Activated CD8-positive, alpha-beta memory T cell treated with anti-CD3 and anti-CD28 coated beads for 24 hours (primary cell): Measurements from ENCODE around the gene ATP6V0C.
A peak's percentile ranks its signal among the peaks of the same experiment; 100 is the strongest.

Experiments
- DNase-seq: peaks from one replicate; pipeline ENCODE4 v3.0.0-alpha.2; 2020

ATP6V0C gene

DNA sequence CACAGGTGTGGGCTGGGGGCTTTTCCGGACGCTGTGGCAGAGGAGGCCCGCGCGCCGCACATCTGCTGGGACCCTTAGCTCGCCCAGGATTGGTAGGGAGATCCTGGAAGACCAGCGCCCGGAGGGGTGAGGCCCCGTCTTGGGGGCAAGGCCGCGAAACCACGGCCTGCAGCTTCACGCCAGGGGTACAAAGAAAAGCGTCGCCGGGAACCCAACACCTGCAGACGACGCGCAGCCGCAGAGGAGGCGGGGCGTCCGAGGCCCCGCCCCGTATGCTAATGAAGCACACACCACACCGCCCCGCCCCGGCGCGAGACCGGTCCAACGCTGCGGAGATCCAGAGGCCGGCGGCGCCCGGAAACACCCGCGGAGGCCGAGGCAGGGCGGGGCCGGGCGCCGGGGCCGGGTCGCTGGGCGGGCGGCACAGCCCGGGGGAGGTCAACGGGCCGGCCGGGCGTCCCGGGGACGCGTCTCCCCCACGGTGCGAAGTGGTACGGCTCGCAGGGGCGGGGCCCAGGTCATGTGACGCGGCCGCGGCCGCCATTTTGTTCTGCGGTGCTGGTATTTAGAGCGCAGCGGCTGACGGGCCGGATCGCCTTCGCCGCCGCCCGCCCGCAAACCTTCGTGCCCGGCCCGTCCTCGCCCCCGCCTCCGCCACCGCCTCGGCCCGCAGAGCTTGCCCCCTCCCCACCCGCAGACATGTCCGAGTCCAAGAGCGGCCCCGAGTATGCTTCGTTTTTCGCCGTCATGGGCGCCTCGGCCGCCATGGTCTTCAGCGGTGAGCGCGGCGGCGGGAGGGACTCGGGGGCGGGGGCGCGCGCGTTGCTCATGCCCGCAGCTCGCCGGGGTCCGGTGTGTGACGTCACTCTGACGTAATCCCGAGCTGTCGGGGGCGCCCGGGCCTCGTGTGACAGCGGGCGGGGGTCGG, at the start of gene ATP6V0C:
Gene ATP6V0C, plus strand, starts transcription at position 548 of the 928 bp plus-strand sequence. Its CDS starts 152 bp downstream, at position 700.
- DNase-seq: peak; percentile 96

DNA sequence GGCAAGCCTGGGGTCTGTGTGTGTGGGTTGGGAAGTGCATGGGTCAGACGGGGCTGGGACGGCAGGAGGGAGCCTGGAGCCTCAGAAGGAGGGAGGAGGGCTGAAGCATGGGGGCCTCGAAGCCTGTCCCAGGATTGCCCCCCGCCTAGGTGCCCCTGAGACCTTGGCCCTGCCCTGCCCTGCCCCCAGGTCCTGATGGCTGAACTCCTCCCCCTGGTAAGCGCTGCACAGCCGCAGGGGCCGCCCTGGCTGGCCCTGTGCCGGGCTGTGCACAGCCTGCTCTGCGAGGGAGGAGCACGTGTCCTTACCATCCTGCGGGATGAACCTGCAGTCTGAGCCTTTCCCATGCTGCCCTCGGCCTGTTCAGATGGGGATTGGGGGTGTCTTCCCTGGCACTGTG, 49.4 kb upstream of the ATP6V0C start:
- no peak for DNase-seq

DNA sequence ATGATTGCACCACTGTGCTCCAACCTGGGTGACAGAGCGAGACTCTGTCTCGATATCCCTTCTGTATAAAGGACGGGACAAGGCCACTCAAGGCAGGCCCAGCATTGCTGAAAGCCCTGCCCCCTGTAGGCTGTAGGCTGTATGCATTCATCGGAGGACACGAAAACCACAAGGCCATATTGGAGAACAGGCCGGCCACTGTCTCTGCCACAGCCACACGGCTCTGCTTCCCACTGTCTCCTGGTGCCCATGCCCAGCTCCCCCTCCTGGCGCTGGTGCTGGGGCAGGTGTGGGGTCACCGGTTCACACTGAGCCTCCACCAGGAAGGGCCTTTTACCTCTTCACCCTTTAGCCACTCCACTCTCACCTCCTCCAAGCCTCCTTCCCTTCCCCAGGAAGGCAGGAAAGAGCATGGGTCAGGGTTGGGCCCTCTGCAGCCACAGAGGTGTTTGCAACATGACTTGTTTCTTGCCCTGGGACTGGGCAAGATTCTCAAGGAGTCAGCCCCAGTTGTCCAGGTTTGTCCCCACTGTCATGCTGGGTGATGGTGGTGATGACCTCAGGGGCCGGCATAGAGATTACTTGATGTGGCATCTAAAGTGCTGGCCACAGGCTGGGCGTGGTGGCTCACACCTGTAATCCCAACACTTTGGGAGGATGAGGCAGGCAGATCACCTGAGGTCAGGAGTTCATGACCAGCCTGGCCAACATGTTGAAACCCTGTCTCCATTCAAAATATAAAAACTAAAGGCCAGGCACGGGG, 47.9 kb upstream of the ATP6V0C start:
- no peak for DNase-seq

DNA sequence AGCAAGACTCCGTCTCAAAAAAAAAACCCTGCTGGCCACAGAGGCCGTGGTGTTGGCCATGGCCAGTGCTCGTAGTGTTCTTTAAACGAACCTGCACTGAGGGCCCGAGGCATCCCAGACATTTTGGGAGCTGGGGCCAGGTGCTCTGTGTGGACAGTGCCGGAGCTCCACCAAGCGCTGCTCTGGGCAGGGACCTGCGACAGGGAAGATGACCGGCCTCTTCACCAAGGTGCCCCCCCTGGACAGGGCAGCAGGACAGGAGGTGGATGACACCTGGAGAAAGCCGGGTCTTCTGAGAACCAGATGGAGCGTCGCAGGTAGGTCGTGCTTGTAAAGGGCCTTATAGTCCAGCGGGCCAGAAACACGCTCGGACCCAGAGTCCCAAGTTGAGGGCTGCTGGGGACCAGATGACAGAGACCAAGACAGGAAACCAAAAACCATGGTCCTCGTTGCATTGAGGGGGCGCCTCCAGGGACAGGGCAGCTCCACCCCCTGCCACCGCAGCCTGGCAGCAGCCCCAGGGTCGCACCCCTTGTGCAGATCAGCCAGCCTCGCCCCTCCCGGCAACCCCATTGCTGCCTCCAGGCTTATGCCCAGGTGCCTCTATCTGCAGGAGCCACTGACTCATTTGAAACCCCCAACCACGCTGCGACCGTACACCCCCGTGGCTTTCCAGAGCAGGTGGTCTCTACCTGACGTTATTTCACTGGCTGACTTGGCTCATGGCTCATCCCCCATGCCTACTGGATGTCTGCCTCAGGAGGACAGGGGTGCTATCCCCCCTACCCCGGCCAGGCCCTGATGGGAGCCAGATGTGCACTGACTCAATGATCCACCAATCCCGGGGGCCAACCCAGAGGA, 46.9 kb upstream of the ATP6V0C start:
- DNase-seq: no peak

DNA sequence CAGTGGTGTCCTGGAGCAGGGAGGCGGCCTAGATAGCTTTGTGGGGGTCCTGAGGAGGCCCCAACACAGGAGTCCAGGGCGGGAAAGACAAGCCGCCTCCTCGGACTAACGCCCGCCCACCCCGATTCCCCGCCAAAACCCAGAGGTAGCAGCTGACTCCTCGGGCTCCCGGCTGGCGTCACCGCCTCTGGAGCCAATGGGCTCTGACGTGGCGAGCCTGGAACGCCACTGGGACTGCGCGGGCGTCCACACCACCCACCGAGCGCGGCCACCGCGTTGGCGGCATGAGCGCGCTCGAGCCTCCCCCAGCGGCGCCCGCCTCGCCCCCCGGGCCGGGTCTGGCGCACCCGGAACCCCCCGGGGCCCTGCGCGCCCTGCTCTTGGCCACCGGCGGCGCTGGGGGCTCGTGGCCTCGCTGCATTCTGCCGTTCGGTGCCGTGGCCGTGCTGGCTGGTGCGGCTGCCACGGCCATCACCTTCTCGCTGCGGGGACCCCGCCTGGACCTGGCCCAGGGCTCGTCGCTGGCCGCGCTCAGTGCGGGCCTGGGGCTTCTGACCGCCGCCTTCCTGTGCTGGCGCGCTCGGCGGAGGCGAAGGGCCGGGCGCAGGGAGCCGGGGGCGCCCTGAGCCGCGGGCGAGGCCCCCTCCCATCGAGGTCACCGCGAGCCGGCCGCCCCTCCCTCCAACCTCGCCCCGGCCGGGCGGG, 46.1 kb upstream of the ATP6V0C start:
- no peak for DNase-seq

DNA sequence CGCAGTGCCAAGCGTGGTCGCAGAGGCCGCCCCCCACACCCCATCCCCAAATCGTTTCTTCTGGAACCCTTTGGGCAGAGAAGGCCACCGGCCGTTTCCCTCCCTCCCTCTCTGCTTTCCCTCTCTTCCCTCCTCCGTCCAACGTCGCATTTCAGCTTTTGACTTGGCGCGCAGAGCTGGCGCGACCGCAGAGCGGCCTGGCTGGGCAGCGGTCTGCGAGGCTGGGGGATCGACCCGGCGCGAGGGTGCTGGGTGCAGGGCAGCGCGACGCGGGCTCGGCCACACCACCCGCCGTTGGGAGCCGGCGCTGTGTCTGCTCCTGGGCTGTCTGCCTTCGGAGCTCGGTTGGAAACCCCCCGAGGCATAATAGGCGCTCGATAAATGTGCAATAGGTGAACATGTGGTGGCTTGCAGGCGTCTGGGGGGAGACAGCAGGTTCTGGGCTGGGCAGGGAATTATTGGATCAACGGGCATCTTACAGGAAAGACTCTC, 45.5 kb upstream of the ATP6V0C start:
- DNase-seq: no peak

DNA sequence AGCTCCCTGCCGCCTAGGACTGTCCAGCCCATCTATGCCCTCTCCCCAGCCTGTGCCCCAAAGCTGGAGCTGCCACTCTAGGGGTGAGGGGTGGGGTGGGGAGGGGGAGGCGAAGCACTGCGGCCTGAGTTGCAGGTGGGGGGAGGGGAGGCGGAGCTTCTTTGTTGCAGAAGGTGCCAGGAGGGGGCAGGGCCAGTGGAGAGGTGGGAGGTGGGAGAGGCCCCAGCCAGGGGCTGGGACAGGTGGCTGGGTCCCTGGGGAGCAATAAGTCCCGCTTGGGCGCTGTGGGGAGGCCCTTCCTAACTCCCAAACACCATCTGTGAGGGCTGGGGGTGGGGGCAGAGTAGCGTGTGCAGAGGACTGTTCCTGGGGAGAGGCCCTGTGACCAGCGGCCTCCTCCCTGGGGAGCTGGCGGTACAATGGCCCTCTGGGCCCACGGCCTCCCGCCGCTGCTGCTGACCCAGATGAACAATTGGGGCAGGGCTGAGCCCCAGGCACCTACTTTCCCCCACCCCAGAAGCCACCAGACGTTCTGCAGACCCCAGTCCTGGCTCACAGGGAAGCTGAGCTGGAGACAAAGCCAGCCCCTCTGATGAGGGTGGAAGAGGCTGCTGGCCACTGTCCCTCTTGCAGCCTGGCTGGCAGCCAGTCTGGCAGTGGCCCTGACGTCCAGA, 44.9 kb upstream of the ATP6V0C start:
- DNase-seq: no peak

DNA sequence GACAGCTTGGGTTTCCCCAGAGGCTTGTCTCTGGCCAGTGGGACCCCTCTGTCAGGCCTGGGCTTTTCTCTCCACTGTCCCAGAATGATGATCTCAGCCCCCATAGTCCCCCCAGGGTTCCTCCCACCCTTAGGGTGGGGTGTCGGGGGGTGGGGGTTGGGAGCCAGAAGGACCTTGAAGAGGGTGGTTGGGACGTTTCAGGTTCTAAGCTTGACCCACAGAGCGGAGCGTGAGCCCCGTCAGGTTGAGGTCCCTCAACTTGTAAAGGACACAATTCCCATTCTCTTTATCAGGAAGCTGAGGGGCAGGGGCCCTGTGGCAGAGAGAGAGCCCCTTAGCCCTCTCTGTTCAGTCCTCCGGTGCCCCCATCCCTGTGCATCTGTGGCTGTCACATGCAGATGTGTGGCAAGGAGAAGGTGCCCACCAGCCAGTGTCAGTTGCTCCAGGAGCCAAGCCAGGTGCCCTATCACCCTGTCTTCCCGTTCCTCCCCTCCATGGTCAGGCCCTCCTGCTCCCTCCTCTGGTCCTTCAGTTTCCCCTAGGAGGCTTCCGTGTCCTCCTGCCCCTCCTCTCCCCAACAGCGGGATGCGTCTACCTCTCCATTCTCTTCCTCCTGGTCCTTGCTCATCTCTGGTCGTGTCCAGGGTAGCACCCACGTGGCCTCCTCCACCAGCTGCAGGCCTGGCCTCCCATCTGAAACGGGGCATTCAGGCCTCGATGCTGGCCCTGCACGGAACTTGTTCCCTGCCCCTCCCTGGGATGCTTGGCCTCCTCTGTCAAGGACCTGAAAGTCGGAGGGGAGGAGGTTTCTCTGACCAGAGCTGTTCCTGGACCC, 44.1 kb upstream of the ATP6V0C start:
- no peak for DNase-seq

DNA sequence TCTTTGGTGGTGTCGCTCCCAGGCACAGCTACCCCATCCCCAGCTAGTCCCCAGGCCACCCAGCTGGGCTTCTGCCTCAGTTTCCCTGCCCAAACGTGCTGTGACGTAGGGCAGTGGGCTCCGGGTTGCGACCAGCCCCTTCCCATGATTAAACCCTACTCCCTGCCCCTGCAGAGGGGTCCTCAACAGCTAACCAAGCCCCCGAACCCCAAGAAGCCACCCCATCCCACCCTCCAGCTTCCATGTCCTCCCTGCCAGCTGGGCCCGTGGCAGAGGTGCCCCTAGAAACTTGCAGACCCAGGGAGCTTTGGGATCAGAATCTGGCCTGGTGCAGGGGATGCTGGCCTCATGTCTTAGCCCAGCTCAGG, 43.5 kb upstream of the ATP6V0C start:
- no peak for DNase-seq

DNA sequence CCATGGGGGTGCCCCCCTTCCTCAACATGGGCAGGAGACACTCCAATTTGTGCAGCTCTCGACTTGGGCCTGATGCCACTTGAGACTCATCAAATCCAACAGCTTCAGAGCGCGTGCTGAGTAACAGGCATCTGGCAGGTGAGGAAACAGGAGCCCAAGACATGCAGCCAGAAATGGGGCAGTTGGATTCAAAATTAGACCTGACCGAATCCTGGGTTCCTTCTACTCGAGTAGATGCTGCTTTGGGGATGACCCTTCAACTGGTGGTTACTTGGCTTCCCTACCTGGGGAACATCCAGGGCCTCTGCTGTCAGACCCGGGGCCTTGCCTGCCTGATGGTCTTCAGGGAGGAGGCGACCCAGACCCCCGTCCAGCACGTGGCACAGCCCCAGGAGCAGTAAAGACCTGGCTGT, 43.1 kb upstream of the ATP6V0C start:
- DNase-seq: no peak

DNA sequence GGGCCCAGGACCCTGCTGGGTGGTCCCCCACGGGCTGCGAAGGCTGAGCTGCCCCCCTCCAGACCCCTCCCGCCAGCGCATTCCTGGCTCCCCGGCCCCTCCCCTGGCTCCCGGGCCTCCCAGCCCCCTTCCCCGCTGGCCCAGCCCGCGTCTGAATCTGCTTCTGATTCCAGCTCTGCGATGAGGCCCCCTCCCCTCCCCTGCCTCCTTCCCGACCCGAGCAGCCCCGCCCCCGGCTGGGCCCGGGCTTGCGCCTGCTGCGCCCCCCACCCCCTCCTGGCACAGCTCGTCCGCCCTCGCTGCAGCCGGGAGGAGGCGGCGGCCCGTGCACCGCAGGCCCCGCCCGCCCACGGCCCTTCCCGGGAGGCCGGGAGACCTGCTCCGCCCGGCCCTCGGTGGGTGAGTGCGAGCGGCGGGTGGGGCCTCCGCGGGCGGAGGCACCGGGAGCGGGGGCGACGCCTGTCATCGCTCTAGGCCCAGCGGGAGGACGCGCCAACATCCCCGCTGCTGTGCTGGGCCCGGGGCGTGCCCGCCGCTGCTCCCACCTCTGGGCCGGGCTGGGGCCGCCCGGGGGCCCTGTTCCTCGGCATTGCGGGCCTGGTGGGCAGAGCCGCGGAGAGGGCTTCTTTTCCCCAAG, 42.6 kb upstream of the ATP6V0C start, which contains the start of gene NTN3:
Gene NTN3, plus strand, starts transcription at position 282 of the 637 bp plus-strand sequence. CDS start 405 bp downstream, outside the sequence.
- no peak for DNase-seq

DNA sequence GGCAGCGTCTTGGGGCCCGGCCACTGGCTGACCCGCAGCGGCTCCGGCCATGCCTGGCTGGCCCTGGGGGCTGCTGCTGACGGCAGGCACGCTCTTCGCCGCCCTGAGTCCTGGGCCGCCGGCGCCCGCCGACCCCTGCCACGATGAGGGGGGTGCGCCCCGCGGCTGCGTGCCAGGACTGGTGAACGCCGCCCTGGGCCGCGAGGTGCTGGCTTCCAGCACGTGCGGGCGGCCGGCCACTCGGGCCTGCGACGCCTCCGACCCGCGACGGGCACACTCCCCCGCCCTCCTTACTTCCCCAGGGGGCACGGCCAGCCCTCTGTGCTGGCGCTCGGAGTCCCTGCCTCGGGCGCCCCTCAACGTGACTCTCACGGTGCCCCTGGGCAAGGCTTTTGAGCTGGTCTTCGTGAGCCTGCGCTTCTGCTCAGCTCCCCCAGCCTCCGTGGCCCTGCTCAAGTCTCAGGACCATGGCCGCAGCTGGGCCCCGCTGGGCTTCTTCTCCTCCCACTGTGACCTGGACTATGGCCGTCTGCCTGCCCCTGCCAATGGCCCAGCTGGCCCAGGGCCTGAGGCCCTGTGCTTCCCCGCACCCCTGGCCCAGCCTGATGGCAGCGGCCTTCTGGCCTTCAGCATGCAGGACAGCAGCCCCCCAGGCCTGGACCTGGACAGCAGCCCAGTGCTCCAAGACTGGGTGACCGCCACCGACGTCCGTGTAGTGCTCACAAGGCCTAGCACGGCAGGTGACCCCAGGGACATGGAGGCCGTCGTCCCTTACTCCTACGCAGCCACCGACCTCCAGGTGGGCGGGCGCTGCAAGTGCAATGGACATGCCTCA, 41.9 kb upstream of the ATP6V0C start:
- no peak for DNase-seq

DNA sequence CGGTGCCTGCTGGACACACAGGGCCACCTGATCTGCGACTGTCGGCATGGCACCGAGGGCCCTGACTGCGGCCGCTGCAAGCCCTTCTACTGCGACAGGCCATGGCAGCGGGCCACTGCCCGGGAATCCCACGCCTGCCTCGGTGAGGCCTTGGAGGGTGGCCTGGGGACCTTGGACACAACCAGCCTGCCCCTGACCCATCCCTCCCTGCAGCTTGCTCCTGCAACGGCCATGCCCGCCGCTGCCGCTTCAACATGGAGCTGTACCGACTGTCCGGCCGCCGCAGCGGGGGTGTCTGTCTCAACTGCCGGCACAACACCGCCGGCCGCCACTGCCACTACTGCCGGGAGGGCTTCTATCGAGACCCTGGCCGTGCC, 41.3 kb upstream of the ATP6V0C start:
- DNase-seq: no peak

DNA sequence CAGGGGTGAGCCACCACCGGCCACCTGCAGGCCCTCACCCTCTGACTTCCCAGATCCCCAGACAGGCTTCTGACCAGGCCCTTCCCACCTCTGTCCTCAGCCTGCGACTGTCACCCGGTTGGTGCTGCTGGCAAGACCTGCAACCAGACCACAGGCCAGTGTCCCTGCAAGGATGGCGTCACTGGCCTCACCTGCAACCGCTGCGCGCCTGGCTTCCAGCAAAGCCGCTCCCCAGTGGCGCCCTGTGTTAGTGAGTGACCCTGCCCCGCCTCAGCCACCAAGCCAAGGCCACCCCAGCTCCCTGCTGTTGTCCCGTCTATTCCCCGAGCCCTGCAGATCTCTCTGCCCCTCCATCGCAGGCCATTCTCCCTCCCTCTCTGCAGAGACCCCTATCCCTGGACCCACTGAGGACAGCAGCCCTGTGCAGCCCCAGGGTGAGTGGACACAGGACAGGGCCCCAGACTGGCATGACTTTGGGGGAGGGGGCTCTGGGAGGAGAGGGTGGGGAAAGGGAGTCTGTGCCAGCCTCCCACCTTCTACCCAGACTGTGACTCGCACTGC, 40.8 kb upstream of the ATP6V0C start:
- no peak for DNase-seq

DNA sequence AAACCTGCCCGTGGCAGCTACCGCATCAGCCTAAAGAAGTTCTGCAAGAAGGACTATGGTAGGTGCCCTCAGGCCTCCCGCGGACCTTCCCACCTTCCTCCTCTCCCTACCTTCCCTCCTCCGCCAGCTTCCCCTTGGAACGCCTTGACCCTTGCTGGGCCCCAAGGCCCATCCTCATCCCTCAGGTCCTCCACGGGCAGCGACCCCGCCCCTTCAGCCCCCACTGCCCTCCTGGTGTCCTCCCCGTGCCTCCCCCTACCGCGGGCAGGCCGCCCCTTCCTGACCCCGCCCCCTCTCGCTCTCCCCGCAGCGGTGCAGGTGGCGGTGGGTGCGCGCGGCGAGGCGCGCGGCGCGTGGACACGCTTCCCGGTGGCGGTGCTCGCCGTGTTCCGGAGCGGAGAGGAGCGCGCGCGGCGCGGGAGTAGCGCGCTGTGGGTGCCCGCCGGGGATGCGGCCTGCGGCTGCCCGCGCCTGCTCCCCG, 40.3 kb upstream of the ATP6V0C start:
- DNase-seq: peak; percentile 73

DNA sequence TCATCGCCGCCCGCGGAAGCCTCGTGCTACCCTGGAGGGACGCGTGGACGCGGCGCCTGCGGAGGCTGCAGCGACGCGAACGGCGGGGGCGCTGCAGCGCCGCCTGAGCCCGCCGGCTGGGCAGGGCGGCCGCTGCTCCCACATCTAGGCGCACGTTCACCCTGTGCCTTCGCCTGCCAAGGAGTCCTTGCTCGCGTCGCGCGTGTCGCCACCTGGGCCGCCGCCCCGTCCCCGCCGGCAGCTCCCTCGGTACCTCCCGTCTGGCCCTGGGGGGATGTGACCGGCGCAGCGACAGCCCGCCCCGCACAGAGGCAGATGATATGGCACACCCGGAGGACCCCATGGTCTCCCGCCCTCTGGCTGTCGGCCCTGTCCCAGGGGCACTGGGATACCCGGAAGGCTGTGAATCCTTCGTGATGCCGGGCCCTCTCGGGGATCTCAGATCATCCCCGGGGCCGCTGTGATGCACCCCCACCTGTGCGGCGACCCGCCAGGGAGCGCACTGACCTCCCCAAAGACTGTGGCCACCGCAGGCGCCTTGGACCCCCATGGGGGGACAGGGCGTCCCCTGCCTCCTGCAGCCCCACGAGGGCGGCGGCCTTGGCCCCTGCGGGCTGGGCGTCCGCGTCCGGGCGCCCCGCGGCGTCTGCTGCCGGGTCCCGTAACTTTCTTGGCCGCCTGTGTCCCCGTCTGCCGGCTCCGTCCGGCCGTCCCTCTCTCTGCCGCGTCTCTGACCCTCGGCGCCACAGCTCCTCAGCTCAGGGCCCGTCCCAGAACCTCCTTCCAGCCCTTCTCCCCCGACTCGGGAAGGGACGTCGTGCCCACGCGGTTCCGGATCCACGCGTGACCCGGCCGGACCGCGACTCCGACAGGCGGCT, 39.5 kb upstream of the ATP6V0C start:
- DNase-seq: peak; percentile 86

DNA sequence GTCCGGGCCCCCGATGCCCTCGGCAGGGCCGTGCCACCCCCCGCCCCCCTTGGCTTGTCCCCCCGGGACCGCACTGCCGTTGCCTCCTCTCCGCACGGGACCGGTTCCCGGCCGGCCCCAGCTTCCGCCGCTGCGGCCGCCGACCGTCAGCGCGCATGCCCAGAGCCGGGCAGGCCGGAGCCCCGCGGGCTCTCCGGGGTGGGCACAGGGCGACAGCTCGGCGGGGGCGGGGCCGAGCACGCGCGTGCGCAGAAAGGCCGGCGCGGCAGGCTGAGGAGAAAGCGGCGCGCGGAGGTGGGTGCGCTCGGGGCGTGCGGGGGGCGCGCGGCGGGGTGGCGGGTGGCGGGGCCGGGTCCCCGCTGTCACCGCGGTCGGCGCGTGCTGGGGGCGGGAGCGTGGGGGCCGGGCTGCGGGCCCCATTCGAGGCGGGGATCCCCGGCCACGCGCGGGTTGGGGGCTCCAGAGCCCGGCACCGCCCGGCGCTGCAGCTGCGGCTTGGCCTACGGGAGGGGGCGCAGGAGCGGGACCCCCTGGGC, 38.8 kb upstream of the ATP6V0C start, which contains the start of gene TBC1D24:
Gene TBC1D24, plus strand, starts transcription at position 251 of the 536 bp plus-strand sequence. CDS start 21,022 bp downstream, outside the sequence.
- DNase-seq: peak; percentile 93
